Smooth muscle cell of the pulmonary artery (primary cell): Measurements from ENCODE around the gene CYP2E1. TPM values are rescaled to one million over a fixed set of nuclear protein-coding genes. Genes with fewer than 3 reads are reported as not detected.

Source experiments
- total RNA-seq: library from RNA; depleted of rRNA; stranded (reverse); fragments of >200 nt; gene quantifications from 2 replicates; pipeline ENCODE4 v1.2.3, GENCODE V29; 2014

Gene CYP2E1
- 0.20 and 0.86 TPM in 2 replicates for total RNA-seq

GRCh38 chr10:133526957-133527588 is at the start of gene CYP2E1:
Gene CYP2E1, plus strand, starts transcription at chr10:133527363. Its CDS starts 33 bp downstream, at chr10:133527396.

GRCh38 chr10:133565441-133566294 is 38.5 kb downstream of the CYP2E1 start, which contains the start of gene SYCE1:
Gene SYCE1, minus strand, starts transcription at chr10:133565583. Its CDS starts 54 bp downstream, at chr10:133565529.

Other genes with a start within 250 kb of the CYP2E1 start
- gene TUBGCP2, start 218.5 kb upstream of the CYP2E1 start, total RNA-seq: 54.7 and 64.7 TPM in 2 replicates
- gene ZNF511, start 218.4 kb upstream of the CYP2E1 start, total RNA-seq: 16.1 and 17.1 TPM in 2 replicates
- not detected in 2 replicates for gene CALY, start 190.5 kb upstream of the CYP2E1 start, total RNA-seq
- not detected in 2 replicates for gene PRAP1, start 180.0 kb upstream of the CYP2E1 start, total RNA-seq
- 4.4 and 6.3 TPM in 2 replicates for gene FUOM, start 169.3 kb upstream of the CYP2E1 start, total RNA-seq
- gene ECHS1, start 154.0 kb upstream of the CYP2E1 start, total RNA-seq: 57.7 and 60.6 TPM in 2 replicates
- 4.0 and 5.6 TPM in 2 replicates for gene PAOX, start 148.1 kb upstream of the CYP2E1 start, total RNA-seq
- 19.9 and 29.1 TPM in 2 replicates for gene MTG1, start 133.2 kb upstream of the CYP2E1 start, total RNA-seq
- gene SPRN, start 102.7 kb upstream of the CYP2E1 start, total RNA-seq: 0.39 and 1.6 TPM in 2 replicates
- 2.5 and 2.8 TPM in 2 replicates for gene SCART1, start 73.4 kb upstream of the CYP2E1 start, total RNA-seq
- gene SYCE1, start 38.2 kb downstream of the CYP2E1 start, total RNA-seq: 0.07 TPM in 1 of 2 replicates, not detected in the other
- not detected in 2 replicates for gene FRG2B, start 99.4 kb downstream of the CYP2E1 start, total RNA-seq